GM19043 (cell line): Measurements from ENCODE around the gene PAX6.
"Not testable (repeated sequence)": the region's sequence is repeated elsewhere in the genome, so short reads cannot be mapped to it uniquely, and the experiment has no call there.

ENCODE experiments used
- ATAC-seq: cut with Tn5 transposase; IDR thresholded peaks from one replicate; pipeline ENCODE4 v1.9.1; 2021; ENCODE audit warnings: low read depth; ENCODE audit not compliant: unreplicated experiment

The PAX6 gene

GRCh38 chr11:31779374-31779791 lies 31.7 kb downstream of the PAX6 start:
- no peak for ATAC-seq

- no peak for ATAC-seq
Measured at GRCh38 chr11:31772412-31772811, 38.7 kb downstream of the PAX6 start.

DNA sequence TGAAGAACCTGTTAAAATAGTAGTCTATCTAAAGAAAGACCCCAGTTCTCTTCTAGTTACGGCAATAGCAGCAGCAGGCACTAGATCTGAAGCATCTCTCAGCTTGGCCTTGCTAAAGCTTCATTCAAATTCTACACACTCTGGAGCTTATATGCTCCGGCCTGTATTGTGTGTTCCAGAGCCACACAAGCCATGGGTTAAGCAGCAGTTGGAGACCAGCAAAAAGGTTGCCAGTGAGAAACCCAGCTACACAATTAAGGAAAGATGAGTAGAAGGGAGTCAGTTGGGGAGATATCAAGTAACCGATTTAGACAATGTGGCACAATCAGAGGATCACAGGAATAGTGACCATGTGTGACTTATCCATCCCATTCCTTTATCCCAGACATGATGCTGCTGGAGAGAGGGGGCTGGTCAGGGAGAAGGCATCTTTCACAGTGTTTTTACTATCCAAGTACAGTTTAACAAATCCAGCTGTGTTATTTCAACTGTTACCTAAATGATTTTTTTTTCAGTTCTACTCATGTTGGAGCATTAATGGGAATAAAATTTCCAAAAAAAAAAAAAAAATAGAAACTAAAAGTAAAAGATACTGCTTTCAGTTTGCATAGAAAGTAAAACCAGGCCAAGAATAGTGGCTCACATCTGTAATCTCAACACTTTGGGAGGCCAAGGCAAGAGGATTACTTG lies 41.0 kb downstream of the PAX6 start:
- no peak for ATAC-seq

- no peak for ATAC-seq
Measured at GRCh38 chr11:31768749-31769640, 42.1 kb downstream of the PAX6 start.

DNA sequence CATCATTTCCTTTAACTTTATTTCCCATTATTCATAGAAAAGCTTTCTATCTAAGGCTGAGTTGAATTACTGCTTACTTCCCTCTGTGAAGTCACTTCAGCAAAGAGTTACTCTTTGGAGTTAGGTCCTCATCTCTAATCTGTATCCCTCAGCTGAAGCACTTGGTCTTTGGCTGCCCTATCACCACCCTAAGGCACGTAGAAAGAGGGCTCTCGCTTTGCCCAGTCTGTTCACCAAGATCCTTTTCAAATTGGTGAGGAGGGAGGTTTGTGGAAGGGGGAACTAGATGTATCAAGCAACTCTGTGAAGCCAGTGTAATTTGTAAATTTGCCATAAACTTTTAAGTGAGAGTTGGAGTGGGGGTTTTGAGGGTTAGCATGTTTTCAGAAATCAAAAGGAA lies 43.4 kb downstream of the PAX6 start:
- no peak for ATAC-seq

DNA sequence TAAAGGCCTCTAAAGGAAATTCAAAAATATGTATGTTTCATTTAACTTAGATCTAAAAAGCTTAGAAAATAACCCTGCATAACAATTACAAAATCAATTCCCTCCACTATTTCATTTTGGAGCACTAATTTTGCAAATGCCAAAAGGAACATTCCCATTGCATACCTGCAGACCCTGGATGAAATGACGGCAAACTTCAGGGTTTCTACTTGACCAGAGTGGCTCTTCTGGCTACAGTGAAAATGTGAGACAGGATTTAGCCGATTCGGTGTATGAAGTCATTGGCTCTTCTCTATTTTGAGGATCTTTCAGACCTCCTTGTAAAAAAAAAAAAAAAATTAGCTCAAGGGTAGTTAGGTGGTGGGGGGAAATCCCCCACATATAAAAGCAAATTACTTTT lies 44.1 kb downstream of the PAX6 start:
- ATAC-seq, result no peak

DNA sequence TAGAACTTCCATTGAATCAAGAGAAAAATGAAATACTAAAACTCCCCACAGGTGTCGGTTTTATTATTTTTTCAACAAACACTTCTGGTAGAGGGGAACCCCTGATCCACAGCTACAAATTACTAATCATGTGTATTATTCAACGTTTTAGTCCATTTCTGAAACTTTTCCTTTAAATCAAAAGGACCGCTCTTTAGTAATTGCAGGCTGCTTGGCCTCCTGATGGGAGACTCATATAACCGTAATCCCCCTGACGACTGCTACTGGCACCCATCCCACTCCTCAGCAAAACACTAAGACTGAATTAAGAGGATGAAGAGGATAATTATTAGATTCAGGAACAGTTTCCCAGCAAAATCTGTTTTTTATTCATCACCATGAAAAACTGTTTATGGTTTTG lies 46.4 kb downstream of the PAX6 start:
- no peak for ATAC-seq

- no peak for ATAC-seq
Measured at GRCh38 chr11:31764261-31764660, 46.9 kb downstream of the PAX6 start.

GRCh38 chr11:31763296-31763695 lies 47.8 kb downstream of the PAX6 start:
- ATAC-seq, result no peak

- no peak for ATAC-seq
Measured at GRCh38 chr11:31761636-31762035, 49.5 kb downstream of the PAX6 start.

- ATAC-seq, result no peak
Measured at GRCh38 chr11:31757260-31757835, 53.8 kb downstream of the PAX6 start.

GRCh38 chr11:31747581-31747980 lies 63.5 kb downstream of the PAX6 start:
- no peak for ATAC-seq

- ATAC-seq, result not testable (repeated sequence)
Measured at GRCh38 chr11:31740731-31741368, 70.3 kb downstream of the PAX6 start.

DNA sequence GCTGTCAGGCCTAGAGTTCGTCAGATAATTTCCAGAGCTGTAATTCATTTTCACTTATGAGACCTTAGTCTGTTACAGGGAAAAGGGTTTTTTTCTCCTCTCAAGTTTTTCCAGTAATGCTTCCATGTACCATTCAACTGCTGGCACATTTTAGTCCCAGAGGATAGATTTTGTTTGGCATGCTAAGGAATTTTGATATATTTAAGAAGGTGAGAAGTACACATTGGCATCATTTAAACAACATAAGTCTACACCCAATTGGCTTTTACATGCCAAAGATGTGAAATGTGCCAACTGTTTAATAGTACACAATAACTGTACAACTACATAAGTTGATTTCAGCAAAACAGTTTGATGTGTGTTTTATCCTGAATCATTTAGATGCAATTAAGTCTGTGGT lies 71.0 kb downstream of the PAX6 start:
- ATAC-seq, result no peak
